Bronchial epithelial cell (primary cell): ENCODE measurements around the gene KRT34. TPM values are rescaled to one million over a fixed set of nuclear protein-coding genes. Genes with fewer than 3 reads are reported as not detected.

Source experiments
- DNase-seq: peaks from one replicate; pipeline ENCODE4 v3.0.0-alpha.2; 2010; ENCODE audit warnings: low read depth
- FAIRE-seq: peaks from 2 replicates; lab custom pipeline; 2011; peaks lifted over from hg19 to GRCh38; lab: Jason Lieb, UNC
- H3K27me3 ChIP-seq: 2 replicates; pipeline ENCODE4 v1.5.1; 2011; ENCODE audit warnings: low read length; ENCODE audit not compliant: control insufficient read depth, insufficient read depth
- H3K36me3 ChIP-seq: 2 replicates; pipeline ENCODE4 v1.5.1; 2011; ENCODE audit warnings: low read length; ENCODE audit not compliant: control insufficient read depth, insufficient read depth
- H3K4me3 ChIP-seq: 2 replicates; pipeline ENCODE4 v1.5.1; 2011; ENCODE audit warnings: mild to moderate bottlenecking, low read depth, low read length, control low read depth
- CTCF ChIP-seq: IDR thresholded peaks from 2 replicates; pipeline ENCODE4 v1.5.1; 2011; ENCODE audit warnings: mild to moderate bottlenecking, moderate library complexity, low read length, control low read depth, inconsistent platforms; ENCODE audit not compliant: insufficient read depth, severe bottlenecking
- total RNA-seq: library from RNA; depleted of rRNA; stranded (reverse); fragments of >200 nt; gene quantifications from 2 replicates; pipeline ENCODE4 v1.2.1, GENCODE V29; 2014

The KRT34 gene
- total RNA-seq, 1 donor from 2014 or later, result 0.53 TPM

GRCh38 chr17:41417127-41417526 lies 35.0 kb upstream of the KRT34 start:
- Histone ChIP-seq H3K27me3 (no peaks in the 10 kb centered on the region), H3K4me3 (no peak overlapping the region), H3K36me3 (no peaks in the 10 kb centered on the region)
- no peak for FAIRE-seq
- DNase-seq, result no peak
- no peak for TF ChIP-seq CTCF

- H3K4me3 ChIP-seq, result no peak overlapping the region
- FAIRE-seq (no peak), DNase-seq (no peak)
- H3K36me3 ChIP-seq, result no peaks in the 10 kb centered on the region
- no peak for TF ChIP-seq CTCF
- H3K27me3 ChIP-seq, result no peaks in the 10 kb centered on the region
These were observed 34.4 kb upstream of the KRT34 start for GRCh38 chr17:41416479-41416878.

- no peak for TF ChIP-seq CTCF
- Histone ChIP-seq H3K27me3 (no peaks in the 10 kb centered on the region), H3K4me3 (no peak overlapping the region), H3K36me3 (no peaks in the 10 kb centered on the region)
- FAIRE-seq (no peak), DNase-seq (no peak)
These were observed 33.8 kb upstream of the KRT34 start for GRCh38 chr17:41415833-41416335.

DNA sequence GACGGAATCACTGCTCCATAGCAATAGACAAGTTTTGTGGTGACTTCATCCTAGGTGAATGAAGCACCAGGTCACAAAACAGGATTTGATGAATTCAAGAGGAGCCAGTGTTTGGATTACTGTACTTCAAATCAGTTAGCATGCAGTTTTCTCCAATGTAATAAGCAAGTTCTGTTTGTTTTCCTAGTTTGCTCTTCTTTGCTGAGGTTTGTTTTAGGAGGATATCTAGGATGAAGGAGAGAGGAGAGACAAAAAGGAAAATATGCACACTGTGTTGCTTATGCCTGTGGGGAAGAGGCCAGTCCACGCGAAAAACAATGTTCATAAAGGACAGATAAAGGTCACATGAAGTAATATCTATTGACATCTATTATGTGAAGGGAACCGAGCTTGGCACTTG lies 33.3 kb upstream of the KRT34 start:
- no peak overlapping the region for H3K4me3 ChIP-seq
- FAIRE-seq (peak; percentile 52), DNase-seq (no peak)
- no peaks in the 10 kb centered on the region for H3K27me3 ChIP-seq
- H3K36me3 ChIP-seq, result no peaks in the 10 kb centered on the region
- TF ChIP-seq CTCF, result no peak

GRCh38 chr17:41413982-41414381 lies 31.9 kb upstream of the KRT34 start:
- Histone ChIP-seq H3K36me3 (no peaks in the 10 kb centered on the region), H3K4me3 (no peak overlapping the region), H3K27me3 (no peaks in the 10 kb centered on the region)
- DNase-seq (no peak), FAIRE-seq (no peak)
- no peak for TF ChIP-seq CTCF

GRCh38 chr17:41413353-41413957 lies 31.3 kb upstream of the KRT34 start:
- Histone ChIP-seq H3K36me3 (no peaks in the 10 kb centered on the region), H3K4me3 (no peak overlapping the region), H3K27me3 (no peaks in the 10 kb centered on the region)
- no peak for TF ChIP-seq CTCF
- DNase-seq, result no peak
- no peak for FAIRE-seq
